Smooth muscle cell (in vitro differentiated cells): ENCODE results near the gene FAM78A. TPM values are rescaled to one million over a fixed set of nuclear protein-coding genes. Genes with fewer than 3 reads are reported as not detected.

Source experiments
- DNase-seq: peaks from one replicate; lab custom pipeline; 2025; ENCODE audit not compliant: unreplicated experiment; lab: John Stamatoyannopoulos, UW
- H2AFZ ChIP-seq: fragments of 200-600 bp; sonication (generic); 2 replicates; pipeline ENCODE4 v1.6.0; 2016; ENCODE audit warnings: antibody characterized with exemption, low read depth, mild to moderate bottlenecking
- H3F3A ChIP-seq: fragments of 200-600 bp; sonication (generic); 2 replicates; pipeline ENCODE4 v1.6.0; 2017; ENCODE audit warnings: antibody characterized with exemption, low read depth
- H3K27ac ChIP-seq: fragments of 200-600 bp; sonication (generic); 2 replicates; pipeline ENCODE4 v1.5.1; 2016; ENCODE audit warnings: low read depth, mild to moderate bottlenecking
- H3K27me3 ChIP-seq: fragments of 200-600 bp; sonication (generic); 2 replicates; pipeline ENCODE4 v1.6.1; 2016; ENCODE audit warnings: low read depth, mild to moderate bottlenecking
- H3K36me3 ChIP-seq: fragments of 200-600 bp; sonication (generic); 2 replicates; pipeline ENCODE4 v1.5.1; 2016; ENCODE audit warnings: low read depth
- H3K4me1 ChIP-seq: fragments of 200-600 bp; sonication (generic); 2 replicates; pipeline ENCODE4 v1.5.1; 2016; ENCODE audit warnings: low read depth
- H3K4me2 ChIP-seq: fragments of 200-600 bp; sonication (generic); 2 replicates; pipeline ENCODE4 v1.6.0; 2016; ENCODE audit warnings: mild to moderate bottlenecking
- H3K4me3 ChIP-seq: fragments of 200-600 bp; sonication (generic); 2 replicates; pipeline ENCODE4 v1.5.1; 2016; ENCODE audit warnings: mild to moderate bottlenecking
- H3K79me2 ChIP-seq: fragments of 200-600 bp; sonication (generic); 2 replicates; pipeline ENCODE4 v1.6.0; 2016; ENCODE audit warnings: low read depth, mild to moderate bottlenecking
- H3K9ac ChIP-seq: fragments of 200-600 bp; sonication (generic); 2 replicates; pipeline ENCODE4 v1.6.0; 2016; ENCODE audit warnings: low read depth
- H3K9me3 ChIP-seq: fragments of 200-600 bp; sonication (generic); replicated peaks from 2 replicates; pipeline ENCODE4 v1.5.1; 2016; ENCODE audit warnings: low read depth
- H4K20me1 ChIP-seq: fragments of 200-600 bp; sonication (generic); 2 replicates; pipeline ENCODE4 v1.6.0; 2016; ENCODE audit warnings: low read depth
- WGBS: methylation state at CpG from one replicate; pipeline ENCODE4 v1.1.7; 2016; ENCODE audit warnings: low lambda C conversion rate; 5-methylcytosine and 5-hydroxymethylcytosine counted together
- polyA plus RNA-seq: library from polyadenylated mRNA; unstranded; fragments of >200 nt; fragmentation: Nextera tagmentation; extraction: Ambion mirVana; gene quantifications from 2 replicates; pipeline ENCODE4 v1.2.1, GENCODE V29; 2016
- total RNA-seq: library from RNA; depleted of rRNA; stranded (reverse); fragments of >200 nt; gene quantifications from 2 replicates; pipeline ENCODE4 v1.2.3, GENCODE V29; 2014
- TF ChIP-seq, protein P1 (sequence below): fragments of 200-600 bp; sonication (generic); IDR thresholded peaks from 2 replicates; pipeline ENCODE4 v1.5.1; 2017; ENCODE audit warnings: borderline replicate concordance, mild to moderate bottlenecking, antibody characterized with exemption; ENCODE audit not compliant: insufficient read depth, poor library complexity, severe bottlenecking

FAM78A gene
- total and polyA plus RNA-seq, 2 experiments from 2014 or later, result 3.6 to 4.2 TPM

DNA sequence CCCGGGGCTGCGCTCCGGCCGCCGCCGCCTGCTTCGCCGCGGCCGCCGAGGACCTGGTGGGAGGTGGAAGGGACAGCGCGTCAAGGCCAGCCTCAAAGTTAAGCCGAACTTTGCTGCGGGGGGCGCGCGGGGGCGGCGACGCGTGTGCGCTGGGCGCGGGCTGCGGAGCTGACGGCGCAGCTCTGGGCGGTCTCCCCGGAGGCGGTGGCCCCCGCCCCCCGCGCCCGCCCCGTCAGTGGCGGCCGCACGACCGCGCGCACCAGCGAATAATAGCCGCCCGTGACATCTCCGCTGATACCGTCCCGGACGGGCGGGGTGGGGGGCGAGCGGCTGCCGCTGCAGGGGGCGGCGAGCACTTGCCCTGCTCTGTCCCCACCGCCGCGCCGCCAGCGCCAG lies 579 bp upstream of the FAM78A start:
- H3K9me3 ChIP-seq, result no peaks in the 10 kb centered on the region
- peaks cover 3% of the 10 kb centered on the region for H4K20me1 ChIP-seq
- H3F3A ChIP-seq, result no peaks in the 10 kb centered on the region
- no peaks in the 10 kb centered on the region for H3K36me3 ChIP-seq
- peaks cover 11% of the 10 kb centered on the region for H3K27me3 ChIP-seq
- H2AFZ ChIP-seq, result peak overlapping the region; percentile 37
- peaks cover 17% of the 10 kb centered on the region for H3K4me1 ChIP-seq
- under 1% methylated on average over 12 of the region's 60 CpGs for WGBS
- peak overlapping the region; percentile 96 for H3K4me2 ChIP-seq
- peaks cover 13% of the 10 kb centered on the region for H3K79me2 ChIP-seq
- TF ChIP-seq, protein P1, sequence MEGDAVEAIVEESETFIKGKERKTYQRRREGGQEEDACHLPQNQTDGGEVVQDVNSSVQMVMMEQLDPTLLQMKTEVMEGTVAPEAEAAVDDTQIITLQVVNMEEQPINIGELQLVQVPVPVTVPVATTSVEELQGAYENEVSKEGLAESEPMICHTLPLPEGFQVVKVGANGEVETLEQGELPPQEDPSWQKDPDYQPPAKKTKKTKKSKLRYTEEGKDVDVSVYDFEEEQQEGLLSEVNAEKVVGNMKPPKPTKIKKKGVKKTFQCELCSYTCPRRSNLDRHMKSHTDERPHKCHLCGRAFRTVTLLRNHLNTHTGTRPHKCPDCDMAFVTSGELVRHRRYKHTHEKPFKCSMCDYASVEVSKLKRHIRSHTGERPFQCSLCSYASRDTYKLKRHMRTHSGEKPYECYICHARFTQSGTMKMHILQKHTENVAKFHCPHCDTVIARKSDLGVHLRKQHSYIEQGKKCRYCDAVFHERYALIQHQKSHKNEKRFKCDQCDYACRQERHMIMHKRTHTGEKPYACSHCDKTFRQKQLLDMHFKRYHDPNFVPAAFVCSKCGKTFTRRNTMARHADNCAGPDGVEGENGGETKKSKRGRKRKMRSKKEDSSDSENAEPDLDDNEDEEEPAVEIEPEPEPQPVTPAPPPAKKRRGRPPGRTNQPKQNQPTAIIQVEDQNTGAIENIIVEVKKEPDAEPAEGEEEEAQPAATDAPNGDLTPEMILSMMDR, result no peak
- H3K9ac ChIP-seq, result no peak overlapping the region
- H3K4me3 ChIP-seq, result peak overlapping the region; percentile 75
- no peak overlapping the region for H3K27ac ChIP-seq
- DNase-seq, result no peak

GRCh38 chr9:131275332-131276093 lies 797 bp downstream of the FAM78A start:
- WGBS, result 82% methylated on average over 29 of the region's 29 CpGs

GRCh38 chr9:131274674-131275331 lies 1.5 kb downstream of the FAM78A start:
- no peak overlapping the region for H3K9ac ChIP-seq
- WGBS, result 91% methylated on average over 18 of the region's 18 CpGs
- H3K79me2 ChIP-seq, result peaks cover 13% of the 10 kb centered on the region
- DNase-seq, result no peak
- no peaks in the 10 kb centered on the region for H3K36me3 ChIP-seq
- peaks cover 17% of the 10 kb centered on the region for H3K4me1 ChIP-seq
- H3K9me3 ChIP-seq, result no peaks in the 10 kb centered on the region
- H3F3A ChIP-seq, result no peaks in the 10 kb centered on the region
- TF ChIP-seq, protein P1, result no peak
- H4K20me1 ChIP-seq, result peaks cover 3% of the 10 kb centered on the region
- H3K4me3 ChIP-seq, result peak overlapping the region; percentile 20
- H3K27me3 ChIP-seq, result no peaks in the 10 kb centered on the region
- no peak overlapping the region for H3K27ac ChIP-seq
- H2AFZ ChIP-seq, result no peak overlapping the region
- peak overlapping the region; percentile 96 for H3K4me2 ChIP-seq

More at GRCh38 chr9:131275332-131276093, 797 bp downstream of the FAM78A start:
- Histone ChIP-seq H3K4me1 (peaks cover 17% of the 10 kb centered on the region), H2AFZ (no peak overlapping the region), H3K4me2 (peak overlapping the region; percentile 96), H3F3A (no peaks in the 10 kb centered on the region), H3K9me3 (no peaks in the 10 kb centered on the region), H3K27me3 (no peaks in the 10 kb centered on the region), H3K4me3 (peak overlapping the region; percentile 20), H3K9ac (no peak overlapping the region), H4K20me1 (peaks cover 3% of the 10 kb centered on the region), H3K27ac (no peak overlapping the region), H3K79me2 (peaks cover 13% of the 10 kb centered on the region), H3K36me3 (no peaks in the 10 kb centered on the region)
- DNase-seq, result no peak
- TF ChIP-seq, protein P1, result peak; percentile 9
